Esophagus muscularis mucosa (tissue), 4 donors: Measurements from ENCODE around the gene IRS1. TPM values are rescaled to one million over a fixed set of nuclear protein-coding genes. Genes with fewer than 3 reads are reported as not detected.

Experiments
- DNase-seq: peaks from one replicate; pipeline ENCODE4 v3.0.0-alpha.2; 2017; ENCODE audit errors: extremely low spot score
- H3K27ac ChIP-seq, 4 donors: fragments of 200-600 bp; sonication (generic); replicated peaks in 1 of 4; 1 replicate in 3 of 4; 2 replicates in 1 of 4; pipeline ENCODE4 v1.5.1; 2016 to 2019; ENCODE audit warnings: mild to moderate bottlenecking in 1 of 4
- H3K27me3 ChIP-seq, 4 donors: fragments of 200-600 bp; sonication (generic); one replicate each; pipeline versions ENCODE4 v1.5.1 to v1.6.0; 2016 to 2019
- H3K36me3 ChIP-seq, 4 donors: fragments of 200-600 bp; sonication (generic); one replicate each; pipeline ENCODE4 v1.5.1; 2016 to 2019
- H3K4me1 ChIP-seq, 4 donors: fragments of 200-600 bp; sonication (generic); one replicate each; pipeline ENCODE4 v1.5.1; 2016 to 2019
- H3K4me3 ChIP-seq, 4 donors: fragments of 200-600 bp; sonication (generic); 1 replicate in 2 of 4; 2 replicates in 2 of 4; pipeline ENCODE4 v1.5.1; 2016 to 2019; ENCODE audit warnings: mild to moderate bottlenecking in 4 of 4, moderate library complexity in 1 of 4
- H3K9me3 ChIP-seq, 4 donors: fragments of 200-600 bp; sonication (generic); 1 replicate in 3 of 4; 2 replicates in 1 of 4; pipeline ENCODE4 v1.5.1; 2016 to 2019
- CTCF ChIP-seq, 3 experiments: fragments of 200-600 bp in 2 of 3; fragments of 450-650 bp in 1 of 3; sonication (generic) in 2 of 3; IDR thresholded peaks; one replicate each; pipeline ENCODE4 v1.5.1; 2017 to 2019; ENCODE audit warnings: antibody characterized with exemption in 3 of 3, mild to moderate bottlenecking in 2 of 3, moderate library complexity in 1 of 3
- EP300 ChIP-seq: sonication (generic); formaldehyde crosslinking; IDR thresholded peaks from one replicate; pipeline ENCODE4 v1.6.1; 2017; ENCODE audit warnings: antibody characterized with exemption
- POLR2A ChIP-seq: fragments of 450-650 bp; IDR thresholded peaks from one replicate; pipeline ENCODE4 v1.6.1; 2017; ENCODE audit warnings: antibody characterized with exemption, moderate library complexity, mild to moderate bottlenecking, low read depth
- POLR2AphosphoS5 ChIP-seq, 2 donors: sonication (generic); formaldehyde crosslinking; IDR thresholded peaks; one replicate each; pipeline ENCODE4 v1.6.1; 2017; ENCODE audit warnings: antibody characterized with exemption in 2 of 2
- WGBS: methylation state at CpG from one replicate; pipeline ENCODE4 v1.1.5; 2018; 5-methylcytosine and 5-hydroxymethylcytosine counted together
- intact Hi-C: fragments of 100-400 bp; cut with DNase I; formaldehyde crosslinking; loops from one replicate; pipeline ENCODE4 v1.15.1; 2023
- total RNA-seq, 4 donors: library from RNA; depleted of rRNA; stranded (reverse); fragments of >200 nt; gene quantifications; one replicate each; pipeline versions ENCODE4 v1.1.0 to v1.2.1, GENCODE V29; 2016

IRS1 gene
- total RNA-seq, 4 donors from 2014 or later, result 27.8 to 47.6 (median 32.8) TPM

- no peaks in the 10 kb centered on the region for H3K27me3 ChIP-seq
- no peaks in the 10 kb centered on the region for H3K36me3 ChIP-seq
- H3K27ac ChIP-seq, result no peak overlapping the region
- H3K4me3 ChIP-seq, result no peak overlapping the region
- H3K4me1 ChIP-seq, result no peaks in the 10 kb centered on the region
- no peak for DNase-seq
- no peaks in the 10 kb centered on the region for H3K9me3 ChIP-seq
- intact Hi-C loops, result no loop called here
- WGBS, result 91% methylated on average over 2 of the region's 2 CpGs
- no peak for TF ChIP-seq POLR2A
Measured at GRCh38 chr2:226711606-226712296, 87.9 kb downstream of the IRS1 start.

- no peak overlapping the region for H3K4me3 ChIP-seq
- no peaks in the 10 kb centered on the region for H3K27me3 ChIP-seq
- no peak for TF ChIP-seq EP300
- TF ChIP-seq CTCF (IDR thresholded peaks at IDR 0.05), result no peak
- TF ChIP-seq POLR2A, result no peak
- no peak for TF ChIP-seq POLR2AphosphoS5 (IDR thresholded peaks at IDR 0.05)
- no peaks in the 10 kb centered on the region for H3K9me3 ChIP-seq
- peak; percentile 68 for DNase-seq
- H3K27ac ChIP-seq, result no peak overlapping the region
- H3K4me1 ChIP-seq, result no peaks in the 10 kb centered on the region
- no peaks in the 10 kb centered on the region for H3K36me3 ChIP-seq
- intact Hi-C loops, result no loop called here
Measured at GRCh38 chr2:226707499-226707898, 92.1 kb downstream of the IRS1 start.

GRCh38 chr2:226705965-226706364, 93.7 kb downstream of the IRS1 start:
- Histone ChIP-seq H3K27me3 (no peaks in the 10 kb centered on the region), H3K9me3 (no peaks in the 10 kb centered on the region), H3K4me1 (no peaks in the 10 kb centered on the region), H3K4me3 (no peak overlapping the region), H3K27ac (no peak overlapping the region), H3K36me3 (no peaks in the 10 kb centered on the region)
- intact Hi-C loops, result no loop called here
- WGBS, result 91% methylated on average over 3 of the region's 3 CpGs
- peak; percentile 80 for DNase-seq
- no peak for TF ChIP-seq CTCF (IDR thresholded peaks at IDR 0.05)

GRCh38 chr2:226705133-226705886, 94.3 kb downstream of the IRS1 start:
- no peak overlapping the region for H3K27ac ChIP-seq
- H3K9me3 ChIP-seq, result no peaks in the 10 kb centered on the region
- H3K36me3 ChIP-seq, result no peaks in the 10 kb centered on the region
- intact Hi-C loops, result no loop called here
- DNase-seq, result peak; percentile 34
- WGBS, result 92% methylated on average over 8 of the region's 8 CpGs
- no peaks in the 10 kb centered on the region for H3K4me1 ChIP-seq
- H3K4me3 ChIP-seq, result no peak overlapping the region
- H3K27me3 ChIP-seq, result no peaks in the 10 kb centered on the region
- no peak for TF ChIP-seq POLR2AphosphoS5 (IDR thresholded peaks at IDR 0.05)
- TF ChIP-seq POLR2A, result no peak
- TF ChIP-seq EP300, result no peak
- no peak for TF ChIP-seq CTCF (IDR thresholded peaks at IDR 0.05)

DNA sequence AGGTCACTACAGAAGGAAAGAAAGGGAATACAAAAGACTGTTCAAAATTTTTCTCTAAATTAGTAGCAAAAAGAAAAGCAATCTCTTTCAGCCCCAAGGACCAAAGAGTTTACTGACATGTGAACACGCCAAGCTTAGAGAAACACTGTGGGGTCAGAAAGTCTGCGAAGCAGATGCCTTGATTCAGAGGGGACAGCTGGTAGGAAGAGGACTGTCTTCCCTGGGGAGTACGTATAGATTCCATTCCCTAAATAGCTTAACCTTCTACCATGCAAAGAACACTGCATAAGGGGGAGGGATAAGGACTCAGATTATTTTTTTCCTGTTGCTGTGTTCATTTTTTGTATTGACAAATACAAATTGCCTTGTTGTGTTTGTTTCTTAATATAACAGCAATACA, 96.1 kb downstream of the IRS1 start:
- intact Hi-C loops, result no loop called here
- Histone ChIP-seq H3K36me3 (no peaks in the 10 kb centered on the region), H3K4me3 (no peak overlapping the region), H3K27ac (no peak overlapping the region), H3K27me3 (no peaks in the 10 kb centered on the region), H3K4me1 (peaks cover 7 to 15% (median 10%) of the 10 kb centered on the region in 4 donors), H3K9me3 (no peaks in the 10 kb centered on the region)
- DNase-seq, result peak; percentile 45
- TF ChIP-seq EP300 (no peak), CTCF (IDR thresholded peaks at IDR 0.05) (no peak), POLR2AphosphoS5 (IDR thresholded peaks at IDR 0.05) (no peak), POLR2A (no peak)
- 83% methylated on average over 3 of the region's 3 CpGs for WGBS
